AG09309 (cell line): ENCODE measurements around the gene C1QA.

Experiments
- DNase-seq: peaks from one replicate; pipeline ENCODE4 v3.0.0-alpha.2; 2010; ENCODE audit warnings: low read depth
- H3K4me3 ChIP-seq: 2 replicates; pipeline ENCODE4 v1.5.1; 2011; ENCODE audit warnings: mild to moderate bottlenecking, low read depth, low read length, moderate library complexity; ENCODE audit not compliant: control insufficient read depth
- CTCF ChIP-seq: IDR thresholded peaks from 2 replicates; pipeline ENCODE4 v1.5.1; 2011; ENCODE audit warnings: mild to moderate bottlenecking, low read depth, low read length, inconsistent platforms; ENCODE audit not compliant: insufficient read depth, control insufficient read depth; ENCODE audit errors: missing control alignments

Gene C1QA

DNA sequence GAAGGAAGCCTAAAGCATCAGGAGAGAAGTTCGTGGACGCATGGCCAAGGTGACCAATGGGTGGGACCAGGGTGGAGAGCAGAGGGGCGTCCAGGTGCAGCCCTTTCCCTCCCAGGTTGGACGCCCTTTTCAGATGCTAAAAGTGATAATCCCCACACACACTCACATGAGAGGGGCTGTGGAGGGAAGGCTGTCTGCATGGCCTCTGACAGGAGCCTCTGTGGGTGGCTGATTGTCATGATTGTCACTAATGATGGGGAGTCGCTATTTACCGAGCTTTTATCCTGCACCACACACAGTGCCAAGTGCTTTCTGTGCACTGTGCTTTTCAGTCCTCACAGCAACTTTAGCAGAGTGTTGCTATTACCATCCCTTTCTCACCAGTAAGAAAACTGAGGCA lies 27.1 kb upstream of the C1QA start:
- H3K4me3 ChIP-seq = no peak overlapping the region
- DNase-seq = no peak
- TF ChIP-seq CTCF = no peak

DNA sequence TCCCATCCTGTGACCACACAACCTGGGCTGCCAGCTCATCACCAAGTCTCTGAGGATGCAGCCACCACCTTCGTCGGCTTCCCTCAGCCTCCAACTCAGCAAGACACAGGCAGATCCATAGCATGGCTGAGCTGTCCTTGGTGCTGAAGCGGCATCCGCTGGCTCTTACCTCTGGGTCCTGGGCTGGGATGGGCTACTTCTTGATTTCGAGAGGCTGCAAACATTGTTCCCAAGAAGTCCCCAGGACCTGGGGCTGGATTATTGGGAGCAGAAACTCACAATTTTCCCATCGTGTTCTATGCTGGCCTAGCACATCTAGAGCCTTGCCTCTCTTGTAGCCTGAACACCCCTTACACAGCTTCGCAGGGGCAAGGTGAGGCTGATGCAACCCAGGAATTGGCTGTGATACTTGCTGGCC lies 24.9 kb upstream of the C1QA start:
- DNase-seq = peak; percentile 4
- no peak overlapping the region for H3K4me3 ChIP-seq
- TF ChIP-seq CTCF = no peak

- no peak for TF ChIP-seq CTCF
- no peak for DNase-seq
- no peak overlapping the region for H3K4me3 ChIP-seq
Observed at GRCh38 chr1:22612671-22613571, 23.5 kb upstream of the C1QA start.

DNA sequence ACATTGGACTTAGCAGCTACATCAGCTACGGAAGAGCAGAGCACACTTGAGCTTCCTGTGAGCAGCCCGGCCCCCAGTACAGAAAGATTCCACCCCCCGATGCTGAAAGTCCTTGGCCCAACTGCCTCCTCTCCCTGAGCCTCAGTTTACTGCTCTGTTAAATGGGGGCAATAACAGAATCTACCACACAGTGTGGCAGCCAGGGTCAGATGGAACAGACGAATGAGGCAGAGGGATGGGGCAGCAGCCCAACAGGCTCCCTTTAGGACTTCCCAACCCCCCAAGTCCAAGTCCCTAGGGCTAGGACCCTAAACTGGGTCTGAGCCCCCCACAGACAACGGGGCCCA lies 22.9 kb upstream of the C1QA start:
- no peak for DNase-seq

DNA sequence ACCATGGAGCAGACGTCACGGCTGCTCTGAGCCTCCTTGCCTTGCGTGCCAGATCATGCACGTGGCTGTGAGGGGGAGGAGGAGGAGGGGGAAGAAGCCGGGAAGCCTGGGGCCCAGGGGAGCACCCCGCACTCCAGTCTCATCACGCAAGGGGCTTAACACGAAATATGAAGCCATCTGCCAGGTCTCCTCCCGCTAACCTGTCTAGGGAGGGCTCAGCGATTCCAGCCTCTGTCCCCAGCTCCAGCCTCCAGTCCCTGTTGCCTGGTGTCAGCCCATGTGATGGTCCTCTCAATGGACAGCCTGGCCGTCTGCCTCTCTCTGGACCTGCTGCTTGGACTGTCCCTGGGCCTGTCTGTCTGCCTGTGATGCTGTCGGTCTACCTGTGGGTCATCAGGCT lies 22.5 kb upstream of the C1QA start:
- TF ChIP-seq CTCF = no peak
- DNase-seq = no peak
- H3K4me3 ChIP-seq = no peak overlapping the region

More for the DNA sequence above, 22.9 kb upstream of the C1QA start:
- no peak for TF ChIP-seq CTCF
- no peak overlapping the region for H3K4me3 ChIP-seq

DNA sequence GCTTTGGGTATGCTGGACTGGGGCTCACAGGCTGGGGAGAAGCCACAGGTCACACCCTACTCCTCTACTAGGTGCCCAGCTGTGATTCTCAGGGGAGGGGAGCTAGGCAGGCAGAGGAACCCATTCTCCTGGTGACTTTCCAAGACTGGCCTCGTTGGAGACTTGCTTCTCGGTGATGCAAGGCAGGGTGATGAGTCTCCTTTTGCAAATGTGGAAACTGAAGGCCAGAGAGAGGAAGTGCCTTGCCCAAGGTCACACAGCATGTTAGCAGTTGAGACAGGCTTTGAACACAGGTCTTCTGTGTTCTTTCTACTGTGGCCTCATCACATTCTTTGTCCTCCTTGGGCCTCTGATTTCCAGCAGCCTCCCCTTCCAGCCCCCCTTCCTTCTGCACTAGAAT lies 20.5 kb upstream of the C1QA start:
- no peak overlapping the region for H3K4me3 ChIP-seq
- DNase-seq = no peak
- TF ChIP-seq CTCF = no peak

DNA sequence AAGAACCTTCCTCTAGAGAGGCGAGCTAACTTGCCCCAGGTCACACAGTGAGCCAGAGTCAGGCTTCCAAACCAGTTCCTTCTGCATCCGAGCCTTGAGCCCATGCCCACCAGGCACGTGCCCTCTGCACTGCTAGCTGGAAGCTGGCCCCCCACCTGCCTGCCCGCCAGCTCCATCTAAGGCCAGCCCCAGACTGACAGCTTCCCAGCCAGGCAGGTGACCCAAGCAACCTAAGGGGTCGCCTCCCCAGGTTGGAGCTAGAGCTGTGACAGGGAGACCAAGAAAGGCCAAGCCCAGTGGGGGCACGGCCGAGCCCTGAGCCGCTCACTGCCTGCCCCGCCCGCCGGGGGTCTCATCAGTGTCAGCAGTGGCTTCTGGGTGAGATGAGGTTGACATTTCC lies 19.9 kb upstream of the C1QA start:
- no peak for TF ChIP-seq CTCF
- no peak overlapping the region for H3K4me3 ChIP-seq
- no peak for DNase-seq
